BE2C (cell line): ENCODE data around the gene GET3.

Source experiments
- DNase-seq: peaks from one replicate; pipeline ENCODE4 v3.0.0-alpha.2; 2020
- H3K27me3 ChIP-seq: fragments of 250-450 bp; sonication (Bioruptor Pico); 2 replicates; pipeline ENCODE4 v1.5.1; 2020; ENCODE audit warnings: mild to moderate bottlenecking
- H3K36me3 ChIP-seq: fragments of 250-450 bp; sonication (Bioruptor Pico); 2 replicates; pipeline ENCODE4 v1.5.1; 2020; ENCODE audit warnings: mild to moderate bottlenecking
- H3K4me1 ChIP-seq: fragments of 250-450 bp; sonication (Bioruptor Pico); 2 replicates; pipeline ENCODE4 v1.5.1; 2020
- H3K4me3 ChIP-seq: 2 replicates; pipeline ENCODE4 v1.5.1; 2011; ENCODE audit warnings: low read depth, low read length
- H3K9me3 ChIP-seq: fragments of 250-450 bp; sonication (Bioruptor Pico); 2 replicates; pipeline ENCODE4 v1.5.1; 2020
- CTCF ChIP-seq: IDR thresholded peaks from 2 replicates; pipeline ENCODE4 v1.5.1; 2012; ENCODE audit warnings: mild to moderate bottlenecking, low read depth, low read length

Gene GET3

GRCh38 chr19:12774588-12775555 lies 37.6 kb downstream of the GET3 start, which contains the start of gene HOOK2:
TSS of gene HOOK2 (minus strand) at chr19:12775552. CDS start at chr19:12775449, 103 bp downstream.
- Histone ChIP-seq H3K9me3 (no peaks in the 10 kb centered on the region), H3K36me3 (no peaks in the 10 kb centered on the region), H3K27me3 (no peaks in the 10 kb centered on the region), H3K4me3 (peak within 1 kb of the TSS; percentile 74), H3K4me1 (peaks cover 10% of the 10 kb centered on the region)
- no peak for TF ChIP-seq CTCF
- DNase-seq = no peak

- H3K27me3 ChIP-seq = no peaks in the 10 kb centered on the region
- DNase-seq = peak; percentile 92
- H3K9me3 ChIP-seq = no peaks in the 10 kb centered on the region
- peak overlapping the region; percentile 65 for H3K4me3 ChIP-seq
- TF ChIP-seq CTCF = peak; percentile 83
- H3K4me1 ChIP-seq = peaks cover 14% of the 10 kb centered on the region
- no peaks in the 10 kb centered on the region for H3K36me3 ChIP-seq
Measured at GRCh38 chr19:12777217-12778016, 40.1 kb downstream of the GET3 start.

- H3K4me1 ChIP-seq = peaks cover 14% of the 10 kb centered on the region
- DNase-seq = peak; percentile 90
- no peaks in the 10 kb centered on the region for H3K36me3 ChIP-seq
- peak overlapping the region; percentile 65 for H3K4me3 ChIP-seq
- H3K27me3 ChIP-seq = no peaks in the 10 kb centered on the region
- no peak for TF ChIP-seq CTCF
- H3K9me3 ChIP-seq = no peaks in the 10 kb centered on the region
Measured at GRCh38 chr19:12778017-12778904, 41.0 kb downstream of the GET3 start.

GRCh38 chr19:12778905-12779161 lies 41.5 kb downstream of the GET3 start:
- Histone ChIP-seq H3K36me3 (no peaks in the 10 kb centered on the region), H3K4me1 (peaks cover 20% of the 10 kb centered on the region), H3K27me3 (no peaks in the 10 kb centered on the region), H3K4me3 (peak overlapping the region; percentile 65), H3K9me3 (no peaks in the 10 kb centered on the region)
- no peak for TF ChIP-seq CTCF
- DNase-seq = no peak

- peak overlapping the region; percentile 65 for H3K4me3 ChIP-seq
- peak; percentile 78 for DNase-seq
- peak; percentile 25; the same call in 1 of the 2 replicates for TF ChIP-seq CTCF
- H3K36me3 ChIP-seq = no peaks in the 10 kb centered on the region
- no peaks in the 10 kb centered on the region for H3K9me3 ChIP-seq
- no peaks in the 10 kb centered on the region for H3K27me3 ChIP-seq
- H3K4me1 ChIP-seq = peaks cover 25% of the 10 kb centered on the region
Measured at GRCh38 chr19:12779162-12779993, 42.1 kb downstream of the GET3 start.
